Daoy (cell line): ENCODE measurements around the gene NLGN4Y. TPM values are rescaled to one million over a fixed set of nuclear protein-coding genes. Genes with fewer than 3 reads are reported as not detected.

Source experiments
- DNase-seq: peaks from one replicate; pipeline ENCODE4 v3.0.0-alpha.2; 2015; ENCODE audit warnings: low read depth
- total RNA-seq: library from RNA; depleted of rRNA; stranded (reverse); fragments of >200 nt; shearing (Covaris generic); gene quantifications from 2 replicates; pipeline ENCODE4 v1.2.3, GENCODE V29; 2014; rRNA removed

Gene NLGN4Y
- total RNA-seq = not detected in 2 replicates

GRCh38 chrY:14524272-14525231 lies at the start of gene NLGN4Y:
TSS of gene NLGN4Y (plus strand) at chrY:14524529. CDS start at chrY:14622120, 97,591 bp downstream.
- DNase-seq = no peak

GRCh38 chrY:14485935-14486334 lies 38.4 kb upstream of the NLGN4Y start:
- DNase-seq = no peak

- DNase-seq = no peak
These were observed 34.1 kb upstream of the NLGN4Y start for GRCh38 chrY:14490226-14490625.

GRCh38 chrY:14498071-14498470 lies 26.3 kb upstream of the NLGN4Y start:
- no peak for DNase-seq

GRCh38 chrY:14504592-14504991 lies 19.7 kb upstream of the NLGN4Y start:
- no peak for DNase-seq

- DNase-seq = no peak
These were observed 1.9 kb upstream of the NLGN4Y start for GRCh38 chrY:14522379-14522950.

- no peak for DNase-seq
These were observed 648 bp upstream of the NLGN4Y start for GRCh38 chrY:14523491-14524271.

- DNase-seq = no peak
These were observed 986 bp downstream of the NLGN4Y start for GRCh38 chrY:14525315-14525714.

GRCh38 chrY:14528361-14528760 lies 4.0 kb downstream of the NLGN4Y start:
- no peak for DNase-seq

- DNase-seq = no peak
These were observed 12.4 kb downstream of the NLGN4Y start for GRCh38 chrY:14536703-14537102.

GRCh38 chrY:14543506-14543905 lies 19.2 kb downstream of the NLGN4Y start:
- no peak for DNase-seq

- DNase-seq = no peak
These were observed 57.0 kb downstream of the NLGN4Y start for GRCh38 chrY:14581294-14581693.

GRCh38 chrY:14586725-14587124 lies 62.4 kb downstream of the NLGN4Y start:
- DNase-seq = no peak

- no peak for DNase-seq
These were observed 77.0 kb downstream of the NLGN4Y start for GRCh38 chrY:14601372-14601771.

GRCh38 chrY:14617625-14618024 lies 93.3 kb downstream of the NLGN4Y start:
- no peak for DNase-seq

GRCh38 chrY:14618513-14618912 lies 94.2 kb downstream of the NLGN4Y start:
- DNase-seq = no peak

GRCh38 chrY:14628208-14628607 lies 103.9 kb downstream of the NLGN4Y start:
- no peak for DNase-seq

GRCh38 chrY:14631676-14632075 lies 107.3 kb downstream of the NLGN4Y start:
- no peak for DNase-seq

GRCh38 chrY:14633718-14634117 lies 109.4 kb downstream of the NLGN4Y start:
- no peak for DNase-seq

GRCh38 chrY:14634954-14635353 lies 110.6 kb downstream of the NLGN4Y start:
- DNase-seq = no peak

GRCh38 chrY:14637551-14637950 lies 113.2 kb downstream of the NLGN4Y start:
- no peak for DNase-seq

- no peak for DNase-seq
These were observed 117.5 kb downstream of the NLGN4Y start for GRCh38 chrY:14641853-14642252.
